Measurements from ENCODE around the gene CAMTA1. TPM values are rescaled to one million over a fixed set of nuclear protein-coding genes. Genes with fewer than 3 reads are reported as not detected.

Gene CAMTA1
- total and polyA plus RNA-seq, 9 of the 15 experiments (the other 6 are each of a cell fraction or from before 2014, with no cell fraction given) = 43.9 to 161 (median 65.9) TPM

DNA sequence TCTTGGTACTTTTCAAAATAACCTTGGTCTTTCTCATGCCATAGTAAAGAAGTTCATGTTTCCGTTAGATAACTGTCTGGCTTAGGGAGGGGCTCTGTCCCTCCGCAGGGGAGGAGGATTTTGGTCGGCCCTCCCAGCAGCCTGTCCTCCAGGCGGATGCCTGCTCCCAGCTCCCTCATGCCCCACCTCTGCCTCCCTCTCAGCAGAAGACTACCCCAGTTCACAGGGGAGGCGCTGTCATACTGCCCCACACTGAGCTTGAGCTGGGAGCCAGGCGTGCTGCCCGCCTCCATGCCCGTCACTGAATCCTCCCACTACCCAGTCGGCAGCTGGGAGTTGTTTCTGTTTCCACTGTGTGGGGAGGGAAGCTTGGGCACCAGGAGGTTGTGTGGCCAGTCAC lies 127.3 kb downstream of the CAMTA1 start (continued):
- TF ChIP-seq TEAD4 (IDR thresholded peaks at IDR 0.05; ENCODE audit: low read length) = no peak
- TF ChIP-seq TEAD4 (CRISPR knock-in tag; IDR thresholded peaks at IDR 0.05; ENCODE audit: borderline replicate concordance) = no peak
- no peak for TF ChIP-seq FOXA1 (IDR thresholded peaks at IDR 0.05; ENCODE audit: borderline replicate concordance)
- TF ChIP-seq, protein P1, sequence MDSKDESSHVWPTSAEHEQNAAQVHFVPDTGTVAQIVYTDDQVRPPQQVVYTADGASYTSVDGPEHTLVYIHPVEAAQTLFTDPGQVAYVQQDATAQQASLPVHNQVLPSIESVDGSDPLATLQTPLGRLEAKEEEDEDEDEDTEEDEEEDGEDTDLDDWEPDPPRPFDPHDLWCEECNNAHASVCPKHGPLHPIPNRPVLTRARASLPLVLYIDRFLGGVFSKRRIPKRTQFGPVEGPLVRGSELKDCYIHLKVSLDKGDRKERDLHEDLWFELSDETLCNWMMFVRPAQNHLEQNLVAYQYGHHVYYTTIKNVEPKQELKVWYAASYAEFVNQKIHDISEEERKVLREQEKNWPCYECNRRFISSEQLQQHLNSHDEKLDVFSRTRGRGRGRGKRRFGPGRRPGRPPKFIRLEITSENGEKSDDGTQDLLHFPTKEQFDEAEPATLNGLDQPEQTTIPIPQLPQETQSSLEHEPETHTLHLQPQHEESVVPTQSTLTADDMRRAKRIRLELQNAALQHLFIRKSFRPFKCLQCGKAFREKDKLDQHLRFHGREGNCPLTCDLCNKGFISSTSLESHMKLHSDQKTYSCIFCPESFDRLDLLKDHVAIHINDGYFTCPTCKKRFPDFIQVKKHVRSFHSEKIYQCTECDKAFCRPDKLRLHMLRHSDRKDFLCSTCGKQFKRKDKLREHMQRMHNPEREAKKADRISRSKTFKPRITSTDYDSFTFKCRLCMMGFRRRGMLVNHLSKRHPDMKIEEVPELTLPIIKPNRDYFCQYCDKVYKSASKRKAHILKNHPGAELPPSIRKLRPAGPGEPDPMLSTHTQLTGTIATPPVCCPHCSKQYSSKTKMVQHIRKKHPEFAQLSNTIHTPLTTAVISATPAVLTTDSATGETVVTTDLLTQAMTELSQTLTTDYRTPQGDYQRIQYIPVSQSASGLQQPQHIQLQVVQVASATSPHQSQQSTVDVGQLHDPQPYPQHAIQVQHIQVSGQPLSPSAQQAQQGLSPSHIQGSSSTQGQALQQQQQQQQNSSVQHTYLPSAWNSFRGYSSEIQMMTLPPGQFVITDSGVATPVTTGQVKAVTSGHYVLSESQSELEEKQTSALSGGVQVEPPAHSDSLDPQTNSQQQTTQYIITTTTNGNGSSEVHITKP (IDR thresholded peaks at IDR 0.05; ENCODE audit: partially characterized antibody) = peak; percentile 12
- no peak for TF ChIP-seq ZNF274 (IDR thresholded peaks at IDR 0.05; ENCODE audit: borderline replicate concordance, low read depth, low read length)
- TF ChIP-seq, protein P2, sequence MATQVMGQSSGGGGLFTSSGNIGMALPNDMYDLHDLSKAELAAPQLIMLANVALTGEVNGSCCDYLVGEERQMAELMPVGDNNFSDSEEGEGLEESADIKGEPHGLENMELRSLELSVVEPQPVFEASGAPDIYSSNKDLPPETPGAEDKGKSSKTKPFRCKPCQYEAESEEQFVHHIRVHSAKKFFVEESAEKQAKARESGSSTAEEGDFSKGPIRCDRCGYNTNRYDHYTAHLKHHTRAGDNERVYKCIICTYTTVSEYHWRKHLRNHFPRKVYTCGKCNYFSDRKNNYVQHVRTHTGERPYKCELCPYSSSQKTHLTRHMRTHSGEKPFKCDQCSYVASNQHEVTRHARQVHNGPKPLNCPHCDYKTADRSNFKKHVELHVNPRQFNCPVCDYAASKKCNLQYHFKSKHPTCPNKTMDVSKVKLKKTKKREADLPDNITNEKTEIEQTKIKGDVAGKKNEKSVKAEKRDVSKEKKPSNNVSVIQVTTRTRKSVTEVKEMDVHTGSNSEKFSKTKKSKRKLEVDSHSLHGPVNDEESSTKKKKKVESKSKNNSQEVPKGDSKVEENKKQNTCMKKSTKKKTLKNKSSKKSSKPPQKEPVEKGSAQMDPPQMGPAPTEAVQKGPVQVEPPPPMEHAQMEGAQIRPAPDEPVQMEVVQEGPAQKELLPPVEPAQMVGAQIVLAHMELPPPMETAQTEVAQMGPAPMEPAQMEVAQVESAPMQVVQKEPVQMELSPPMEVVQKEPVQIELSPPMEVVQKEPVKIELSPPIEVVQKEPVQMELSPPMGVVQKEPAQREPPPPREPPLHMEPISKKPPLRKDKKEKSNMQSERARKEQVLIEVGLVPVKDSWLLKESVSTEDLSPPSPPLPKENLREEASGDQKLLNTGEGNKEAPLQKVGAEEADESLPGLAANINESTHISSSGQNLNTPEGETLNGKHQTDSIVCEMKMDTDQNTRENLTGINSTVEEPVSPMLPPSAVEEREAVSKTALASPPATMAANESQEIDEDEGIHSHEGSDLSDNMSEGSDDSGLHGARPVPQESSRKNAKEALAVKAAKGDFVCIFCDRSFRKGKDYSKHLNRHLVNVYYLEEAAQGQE (IDR thresholded peaks at IDR 0.05; ENCODE audit: borderline replicate concordance) = no peak
- TF ChIP-seq, protein P2 (CRISPR knock-in tag; IDR thresholded peaks at IDR 0.05; ENCODE audit: low read depth) = 0 out of 2 replicates have a peak, but pooled peaks have one; percentile 35
- no peak for TF ChIP-seq CCAR2 (IDR thresholded peaks at IDR 0.05; ENCODE audit: low read depth, low read length)
- TF ChIP-seq, protein P3, sequence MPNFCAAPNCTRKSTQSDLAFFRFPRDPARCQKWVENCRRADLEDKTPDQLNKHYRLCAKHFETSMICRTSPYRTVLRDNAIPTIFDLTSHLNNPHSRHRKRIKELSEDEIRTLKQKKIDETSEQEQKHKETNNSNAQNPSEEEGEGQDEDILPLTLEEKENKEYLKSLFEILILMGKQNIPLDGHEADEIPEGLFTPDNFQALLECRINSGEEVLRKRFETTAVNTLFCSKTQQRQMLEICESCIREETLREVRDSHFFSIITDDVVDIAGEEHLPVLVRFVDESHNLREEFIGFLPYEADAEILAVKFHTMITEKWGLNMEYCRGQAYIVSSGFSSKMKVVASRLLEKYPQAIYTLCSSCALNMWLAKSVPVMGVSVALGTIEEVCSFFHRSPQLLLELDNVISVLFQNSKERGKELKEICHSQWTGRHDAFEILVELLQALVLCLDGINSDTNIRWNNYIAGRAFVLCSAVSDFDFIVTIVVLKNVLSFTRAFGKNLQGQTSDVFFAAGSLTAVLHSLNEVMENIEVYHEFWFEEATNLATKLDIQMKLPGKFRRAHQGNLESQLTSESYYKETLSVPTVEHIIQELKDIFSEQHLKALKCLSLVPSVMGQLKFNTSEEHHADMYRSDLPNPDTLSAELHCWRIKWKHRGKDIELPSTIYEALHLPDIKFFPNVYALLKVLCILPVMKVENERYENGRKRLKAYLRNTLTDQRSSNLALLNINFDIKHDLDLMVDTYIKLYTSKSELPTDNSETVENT (CRISPR knock-in tag; IDR thresholded peaks at IDR 0.05) = no peak
- TF ChIP-seq RBM34 (IDR thresholded peaks at IDR 0.05; ENCODE audit: borderline replicate concordance, insufficient read depth, low read length) = no peak
- TF ChIP-seq NCOA1 (IDR thresholded peaks at IDR 0.05; ENCODE audit: low read depth) = no peak
- TF ChIP-seq ZNF134 (CRISPR knock-in tag; conservative IDR thresholded peaks at IDR 0.05) = no peak
- TF ChIP-seq CXXC5 (CRISPR knock-in tag; IDR thresholded peaks at IDR 0.05) = peak; percentile 43; the same call in 1 of the 2 replicates
- no peak for TF ChIP-seq KDM5B (IDR thresholded peaks at IDR 0.05; ENCODE audit: insufficient replicate concordance, low read depth, low read length)
- TF ChIP-seq FIP1L1 (IDR thresholded peaks at IDR 0.05; ENCODE audit: low read depth, low read length, poor library complexity, severe bottlenecking) = no peak
